Measurements from ENCODE around the gene TCF7L2.

TCF7L2 gene

DNA sequence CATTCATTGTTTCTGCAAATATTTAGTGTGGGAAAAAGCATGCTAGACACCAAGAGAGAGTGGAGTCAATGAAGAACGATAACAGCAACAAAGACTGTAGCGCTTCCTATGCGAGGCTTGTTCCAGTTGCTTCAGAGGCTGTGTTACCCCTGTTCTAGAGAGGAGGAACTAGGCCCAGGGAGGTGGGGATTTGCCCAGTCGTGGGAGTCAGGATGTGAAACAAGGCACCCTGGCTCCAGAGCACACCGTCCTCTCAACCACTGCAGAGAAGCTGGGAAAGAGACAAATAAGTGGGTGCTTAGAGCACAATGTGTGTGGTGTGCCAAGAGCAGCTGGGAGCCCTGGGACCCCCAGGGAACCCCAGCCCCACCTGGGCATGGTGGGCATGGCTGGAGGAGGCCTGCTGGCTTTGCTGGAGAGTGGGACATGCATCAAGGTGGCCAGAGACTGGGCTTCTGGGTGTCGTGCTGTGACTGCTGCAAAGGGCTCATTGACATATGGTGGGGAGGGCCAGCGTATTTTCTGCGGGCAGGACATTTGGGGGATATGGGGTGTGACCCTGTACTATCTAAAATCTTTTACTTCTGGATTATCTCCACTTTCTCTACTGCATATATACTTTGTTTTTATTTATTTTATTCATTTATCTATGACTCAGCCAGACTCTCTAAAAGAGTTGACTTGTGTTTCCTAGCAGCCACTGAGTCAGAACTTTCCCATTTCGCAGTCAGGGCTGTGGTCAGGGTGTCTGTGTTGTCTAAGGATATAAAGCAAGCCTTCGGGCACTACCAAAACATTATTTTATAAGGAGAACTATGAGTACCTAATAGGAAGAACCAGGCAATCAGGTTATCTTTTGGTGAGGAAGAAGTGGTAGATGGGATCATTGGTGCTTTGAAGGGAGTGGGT is 95.4 kb downstream of the TCF7L2 start:
- Histone ChIP-seq H3K4me1 (ENCODE audit: control insufficient read depth, insufficient read depth, low read length, poor library complexity, severe bottlenecking) (peaks cover 20% of the 10 kb centered on the region), H3K4me3 (ENCODE audit: extremely low read depth, insufficient read depth, low read length, poor library complexity, severe bottlenecking) (no peak overlapping the region), H3K27ac (ENCODE audit: low read depth, low read length, severe bottlenecking) (no peak overlapping the region), H3K9me3 (ENCODE audit: control insufficient read depth, low read length) (no peaks in the 10 kb centered on the region), H3K36me3 (ENCODE audit: control insufficient read depth, insufficient read depth, low read length) (peaks cover 43% of the 10 kb centered on the region)
- WGBS, 2 experiments (ENCODE audit: insufficient coverage in 2 of 2): 95 to 98% methylated on average over 4 to 5 of the region's 10 CpGs

- peaks cover 31% of the 10 kb centered on the region for H3K4me1 ChIP-seq (ENCODE audit: control insufficient read depth, insufficient read depth, low read length, poor library complexity, severe bottlenecking)
- H3K27ac ChIP-seq (ENCODE audit: low read depth, low read length, severe bottlenecking): no peak overlapping the region
- no CpG with 5 or more reads among the region's 4 CpGs for WGBS, 2 experiments (ENCODE audit: insufficient coverage in 2 of 2)
- peaks cover 32% of the 10 kb centered on the region for H3K36me3 ChIP-seq (ENCODE audit: control insufficient read depth, insufficient read depth, low read length)
- no peaks in the 10 kb centered on the region for H3K9me3 ChIP-seq (ENCODE audit: control insufficient read depth, low read length)
- H3K4me3 ChIP-seq (ENCODE audit: extremely low read depth, insufficient read depth, low read length, poor library complexity, severe bottlenecking): no peak overlapping the region
Measured at GRCh38 chr10:113047151-113047550, 97.1 kb downstream of the TCF7L2 start.

GRCh38 chr10:113047605-113047962 is 97.5 kb downstream of the TCF7L2 start:
- Histone ChIP-seq H3K27ac (ENCODE audit: low read depth, low read length, severe bottlenecking) (peak overlapping the region; percentile 7), H3K9me3 (ENCODE audit: control insufficient read depth, low read length) (no peaks in the 10 kb centered on the region), H3K36me3 (ENCODE audit: control insufficient read depth, insufficient read depth, low read length) (peaks cover 27% of the 10 kb centered on the region), H3K4me1 (ENCODE audit: control insufficient read depth, insufficient read depth, low read length, poor library complexity, severe bottlenecking) (peaks cover 35% of the 10 kb centered on the region), H3K4me3 (ENCODE audit: extremely low read depth, insufficient read depth, low read length, poor library complexity, severe bottlenecking) (no peak overlapping the region)
- 40 to 41% methylated on average over 2 to 5 of the region's 5 CpGs for WGBS, 2 experiments (ENCODE audit: insufficient coverage in 2 of 2)

GRCh38 chr10:113047963-113048781 is 98.1 kb downstream of the TCF7L2 start:
- Histone ChIP-seq H3K36me3 (ENCODE audit: control insufficient read depth, insufficient read depth, low read length) (peaks cover 22% of the 10 kb centered on the region), H3K9me3 (ENCODE audit: control insufficient read depth, low read length) (no peaks in the 10 kb centered on the region), H3K27ac (ENCODE audit: low read depth, low read length, severe bottlenecking) (peak overlapping the region; percentile 7), H3K4me3 (ENCODE audit: extremely low read depth, insufficient read depth, low read length, poor library complexity, severe bottlenecking) (no peak overlapping the region), H3K4me1 (ENCODE audit: control insufficient read depth, insufficient read depth, low read length, poor library complexity, severe bottlenecking) (peaks cover 41% of the 10 kb centered on the region)
- 77 to 78% methylated on average over 4 to 9 of the region's 13 CpGs for WGBS, 2 experiments (ENCODE audit: insufficient coverage in 2 of 2)

DNA sequence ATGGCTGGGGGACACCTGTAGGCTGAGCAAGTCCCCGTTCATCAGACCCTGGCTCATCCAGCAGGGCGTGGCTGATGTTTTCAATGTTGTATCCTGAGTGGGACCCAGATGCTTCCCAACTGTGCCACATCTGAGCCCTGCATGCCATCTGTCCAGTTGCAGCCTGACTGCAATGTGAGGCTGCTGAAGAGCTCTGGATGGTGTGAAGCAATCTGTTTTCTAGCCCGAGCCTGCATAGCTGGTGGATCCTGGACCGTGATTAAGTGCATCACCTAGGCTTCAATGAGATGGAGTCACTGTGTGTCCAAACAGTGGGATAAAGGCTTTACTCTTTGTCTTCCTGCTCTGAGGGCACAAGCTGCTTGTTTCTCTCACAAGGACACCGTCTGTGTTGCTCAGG is 99.8 kb downstream of the TCF7L2 start:
- WGBS, 2 experiments (ENCODE audit: insufficient coverage in 2 of 2): 88 to 92% methylated on average over 5 of the region's 5 CpGs
- Histone ChIP-seq H3K4me1 (ENCODE audit: control insufficient read depth, insufficient read depth, low read length, poor library complexity, severe bottlenecking) (peaks cover 54% of the 10 kb centered on the region), H3K9me3 (ENCODE audit: control insufficient read depth, low read length) (no peaks in the 10 kb centered on the region), H3K36me3 (ENCODE audit: control insufficient read depth, insufficient read depth, low read length) (peaks cover 23% of the 10 kb centered on the region), H3K4me3 (ENCODE audit: extremely low read depth, insufficient read depth, low read length, poor library complexity, severe bottlenecking) (no peak overlapping the region), H3K27ac (ENCODE audit: low read depth, low read length, severe bottlenecking) (no peak overlapping the region)

DNA sequence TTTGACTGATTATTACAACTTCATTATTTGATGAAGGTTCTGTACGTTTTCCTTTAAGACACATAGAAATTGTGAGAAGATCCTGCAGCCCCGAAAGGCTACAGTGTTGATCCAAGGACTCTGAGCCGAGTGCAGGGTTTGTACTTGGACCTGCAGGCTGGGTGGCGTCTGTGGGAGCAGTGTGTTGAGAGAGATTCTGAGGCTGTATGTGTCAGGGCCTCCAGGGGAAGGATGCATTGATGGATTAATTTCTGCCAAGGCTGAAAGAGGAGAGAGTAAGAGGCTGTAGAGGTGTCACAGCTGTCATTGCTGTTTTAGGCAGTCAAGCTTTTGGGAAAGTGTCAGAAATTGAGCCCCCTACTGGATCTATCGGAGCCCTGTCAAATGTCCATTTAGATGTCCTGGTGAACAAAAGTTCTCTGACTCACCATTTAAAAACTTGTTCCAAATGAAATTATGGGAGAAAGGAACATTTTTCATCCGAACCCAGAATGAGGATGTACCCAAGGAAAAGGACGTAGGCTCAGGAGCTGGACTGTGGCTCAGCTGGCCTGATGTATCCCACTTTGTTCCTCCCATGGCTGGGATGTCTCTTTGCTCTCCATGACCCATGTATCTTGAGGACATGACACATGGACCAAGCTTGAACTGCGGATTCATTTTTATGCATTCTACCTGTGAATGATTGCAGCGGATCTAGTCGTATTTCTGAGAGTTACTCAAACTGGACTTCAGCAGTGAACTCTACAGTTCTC is 102.2 kb downstream of the TCF7L2 start:
- WGBS, 2 experiments (ENCODE audit: insufficient coverage in 2 of 2): 89 to 95% methylated on average over 9 to 10 of the region's 10 CpGs
- Histone ChIP-seq H3K27ac (ENCODE audit: low read depth, low read length, severe bottlenecking) (no peak overlapping the region), H3K9me3 (ENCODE audit: control insufficient read depth, low read length) (no peaks in the 10 kb centered on the region), H3K4me3 (ENCODE audit: extremely low read depth, insufficient read depth, low read length, poor library complexity, severe bottlenecking) (no peak overlapping the region), H3K36me3 (ENCODE audit: control insufficient read depth, insufficient read depth, low read length) (peaks cover 28% of the 10 kb centered on the region), H3K4me1 (ENCODE audit: control insufficient read depth, insufficient read depth, low read length, poor library complexity, severe bottlenecking) (peaks cover 65% of the 10 kb centered on the region)

GRCh38 chr10:113053091-113053490 is 103.0 kb downstream of the TCF7L2 start:
- H3K36me3 ChIP-seq (ENCODE audit: control insufficient read depth, insufficient read depth, low read length): peaks cover 28% of the 10 kb centered on the region
- peak overlapping the region; percentile 84 for H3K27ac ChIP-seq (ENCODE audit: low read depth, low read length, severe bottlenecking)
- WGBS, 2 experiments (ENCODE audit: insufficient coverage in 2 of 2): 66 to 78% methylated on average over 8 to 10 of the region's 10 CpGs
- no peak overlapping the region for H3K4me3 ChIP-seq (ENCODE audit: extremely low read depth, insufficient read depth, low read length, poor library complexity, severe bottlenecking)
- peaks cover 69% of the 10 kb centered on the region for H3K4me1 ChIP-seq (ENCODE audit: control insufficient read depth, insufficient read depth, low read length, poor library complexity, severe bottlenecking)
- no peaks in the 10 kb centered on the region for H3K9me3 ChIP-seq (ENCODE audit: control insufficient read depth, low read length)

GRCh38 chr10:113053881-113054280 is 103.8 kb downstream of the TCF7L2 start:
- H3K36me3 ChIP-seq (ENCODE audit: control insufficient read depth, insufficient read depth, low read length): peaks cover 26% of the 10 kb centered on the region
- H3K4me1 ChIP-seq (ENCODE audit: control insufficient read depth, insufficient read depth, low read length, poor library complexity, severe bottlenecking): peaks cover 75% of the 10 kb centered on the region
- H3K27ac ChIP-seq (ENCODE audit: low read depth, low read length, severe bottlenecking): peak overlapping the region; percentile 84
- WGBS, 2 experiments (ENCODE audit: insufficient coverage in 2 of 2): 12 to 26% methylated on average over 4 to 5 of the region's 5 CpGs
- no peaks in the 10 kb centered on the region for H3K9me3 ChIP-seq (ENCODE audit: control insufficient read depth, low read length)
- no peak overlapping the region for H3K4me3 ChIP-seq (ENCODE audit: extremely low read depth, insufficient read depth, low read length, poor library complexity, severe bottlenecking)

DNA sequence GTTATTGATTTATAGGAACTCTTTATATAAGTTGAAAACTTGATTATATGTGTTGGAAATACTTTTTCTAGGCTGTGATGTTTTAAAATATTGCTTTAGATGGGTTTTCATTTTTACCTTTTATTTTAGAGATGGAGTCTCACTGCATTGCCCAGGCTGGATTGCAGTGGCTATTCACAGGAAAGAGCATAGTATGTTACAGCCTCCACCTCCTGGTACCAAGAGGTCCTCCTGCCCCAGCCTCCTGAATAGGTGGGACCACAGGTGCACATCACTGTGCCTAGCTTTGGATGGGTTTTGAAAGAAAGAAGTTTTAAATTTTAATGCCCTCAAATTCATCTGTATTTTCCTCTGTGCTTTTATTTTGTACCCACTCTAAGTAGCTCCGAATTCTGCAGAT is 105.4 kb downstream of the TCF7L2 start:
- Histone ChIP-seq H3K36me3 (ENCODE audit: control insufficient read depth, insufficient read depth, low read length) (peaks cover 13% of the 10 kb centered on the region), H3K4me1 (ENCODE audit: control insufficient read depth, insufficient read depth, low read length, poor library complexity, severe bottlenecking) (peaks cover 84% of the 10 kb centered on the region), H3K9me3 (ENCODE audit: control insufficient read depth, low read length) (no peaks in the 10 kb centered on the region), H3K4me3 (ENCODE audit: extremely low read depth, insufficient read depth, low read length, poor library complexity, severe bottlenecking) (no peak overlapping the region), H3K27ac (ENCODE audit: low read depth, low read length, severe bottlenecking) (peak overlapping the region; percentile 84)
- no CpG with 5 or more reads among the region's 1 CpG for WGBS, 2 experiments (ENCODE audit: insufficient coverage in 2 of 2)

DNA sequence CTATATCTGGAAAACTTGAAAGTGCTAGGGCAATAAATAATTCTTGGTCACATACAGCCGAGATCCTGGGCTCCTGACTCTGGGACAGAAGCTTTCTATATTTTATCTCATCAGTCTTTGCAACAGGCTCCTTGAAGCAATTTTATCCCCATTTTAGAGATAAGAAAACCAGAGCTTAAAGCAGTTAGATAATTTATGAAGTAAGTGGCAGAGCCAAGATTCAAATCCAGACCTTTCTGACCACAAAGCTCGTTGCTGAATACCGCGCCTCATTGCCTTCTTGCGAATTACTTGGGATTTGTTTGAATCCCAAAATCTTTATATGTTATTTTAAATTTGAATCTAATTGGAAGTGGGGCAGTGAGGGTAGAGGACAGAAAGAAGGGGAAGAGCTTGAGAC is 106.0 kb downstream of the TCF7L2 start:
- H3K4me3 ChIP-seq (ENCODE audit: extremely low read depth, insufficient read depth, low read length, poor library complexity, severe bottlenecking): no peak overlapping the region

More for the DNA sequence above, 106.0 kb downstream of the TCF7L2 start:
- 82 to 100% methylated on average over 1 to 4 of the region's 5 CpGs for WGBS, 2 experiments (ENCODE audit: insufficient coverage in 2 of 2)
- H3K9me3 ChIP-seq (ENCODE audit: control insufficient read depth, low read length): no peaks in the 10 kb centered on the region
- peaks cover 13% of the 10 kb centered on the region for H3K36me3 ChIP-seq (ENCODE audit: control insufficient read depth, insufficient read depth, low read length)
- peaks cover 89% of the 10 kb centered on the region for H3K4me1 ChIP-seq (ENCODE audit: control insufficient read depth, insufficient read depth, low read length, poor library complexity, severe bottlenecking)
- H3K27ac ChIP-seq (ENCODE audit: low read depth, low read length, severe bottlenecking): peak overlapping the region; percentile 84

Data from mesodermal cell (in vitro differentiated cells).